H9 (cell line): ENCODE results near the gene ABCB8. TPM values are rescaled to one million over a fixed set of nuclear protein-coding genes. Genes with fewer than 3 reads are reported as not detected.

Experiments
- DNase-seq: peaks from one replicate; pipeline ENCODE4 v3.0.0-alpha.2; 2017
- H2AFZ ChIP-seq: one replicate; pipeline ENCODE4 v1.6.1; 2013; ENCODE audit warnings: mild to moderate bottlenecking, low read length, control low read depth, moderate library complexity
- H2AK5ac ChIP-seq: 2 replicates; pipeline ENCODE4 v1.6.1; 2013; ENCODE audit warnings: low read length, control low read depth, mixed read lengths; ENCODE audit not compliant: insufficient read length
- H2BK120ac ChIP-seq: one replicate; pipeline ENCODE4 v1.6.1; 2013; ENCODE audit warnings: low read depth, mild to moderate bottlenecking, low read length, control low read depth, inconsistent platforms; ENCODE audit not compliant: poor library complexity, severe bottlenecking
- H2BK12ac ChIP-seq: 2 replicates; pipeline ENCODE4 v1.6.1; 2013; ENCODE audit warnings: low read length, control low read depth, mixed read lengths, low read depth; ENCODE audit not compliant: insufficient read length
- H2BK15ac ChIP-seq: 2 replicates; pipeline ENCODE4 v1.6.1; 2013; ENCODE audit warnings: low read depth, low read length, control low read depth
- H2BK20ac ChIP-seq: one replicate; pipeline ENCODE4 v1.6.1; 2013; ENCODE audit warnings: low read depth, mild to moderate bottlenecking, low read length, control low read depth, inconsistent platforms; ENCODE audit not compliant: poor library complexity, severe bottlenecking
- H2BK5ac ChIP-seq: 2 replicates; pipeline ENCODE4 v1.6.1; 2013; ENCODE audit warnings: low read length, control low read depth, mixed read lengths; ENCODE audit not compliant: insufficient read length
- H3K14ac ChIP-seq: 2 replicates; pipeline ENCODE4 v1.6.1; 2013; ENCODE audit warnings: low read length, control low read depth; ENCODE audit not compliant: insufficient read depth
- H3K18ac ChIP-seq: 2 replicates; pipeline ENCODE4 v1.6.1; 2013; ENCODE audit warnings: low read depth, mild to moderate bottlenecking, mixed read lengths, low read length, control low read depth; ENCODE audit not compliant: insufficient read length
- H3K23ac ChIP-seq: 2 replicates; pipeline ENCODE4 v1.6.1; 2013; ENCODE audit warnings: low read length, control low read depth, mixed read lengths, low read depth; ENCODE audit not compliant: insufficient read length
- H3K23me2 ChIP-seq: 2 replicates; pipeline ENCODE4 v1.6.1; 2013; ENCODE audit warnings: low read depth, mild to moderate bottlenecking, mixed read lengths, low read length, control low read depth; ENCODE audit not compliant: insufficient read length, poor library complexity, severe bottlenecking
- H3K27ac ChIP-seq: 2 replicates; pipeline ENCODE4 v1.5.1; 2013; ENCODE audit warnings: low read length, control low read depth, mixed read lengths, low read depth; ENCODE audit not compliant: insufficient read length
- H3K27me3 ChIP-seq: 2 replicates; pipeline ENCODE4 v1.6.1; 2013; ENCODE audit warnings: low read length, control low read depth, inconsistent platforms; ENCODE audit not compliant: insufficient read depth
- H3K4ac ChIP-seq: 2 replicates; pipeline ENCODE4 v1.6.1; 2013; ENCODE audit warnings: low read depth, mild to moderate bottlenecking, control low read depth, inconsistent platforms, low read length, moderate library complexity
- H3K4me1 ChIP-seq: 2 replicates; pipeline ENCODE4 v1.6.1; 2013; ENCODE audit warnings: low read length, control low read depth, inconsistent platforms; ENCODE audit not compliant: insufficient read depth
- H3K4me2 ChIP-seq: 2 replicates; pipeline ENCODE4 v1.6.1; 2013; ENCODE audit warnings: low read length, control low read depth, mixed read lengths; ENCODE audit not compliant: insufficient read length, insufficient read depth
- H3K56ac ChIP-seq: 2 replicates; pipeline ENCODE4 v1.6.1; 2013; ENCODE audit warnings: low read depth, mild to moderate bottlenecking, mixed read lengths, low read length, control low read depth; ENCODE audit not compliant: insufficient read length
- H3K79me1 ChIP-seq: 2 replicates; pipeline ENCODE4 v1.6.1; 2013; ENCODE audit warnings: low read depth, mild to moderate bottlenecking, moderate library complexity, low read length, control low read depth, inconsistent platforms; ENCODE audit not compliant: insufficient read depth, poor library complexity, severe bottlenecking
- H3K79me2 ChIP-seq: 2 replicates; pipeline ENCODE4 v1.6.1; 2013; ENCODE audit warnings: low read length, control low read depth, inconsistent platforms; ENCODE audit not compliant: insufficient read depth
- H3K9ac ChIP-seq: 2 replicates; pipeline ENCODE4 v1.6.1; 2013; ENCODE audit warnings: low read length, control low read depth, mixed read lengths; ENCODE audit not compliant: insufficient read length; ENCODE audit errors: extremely low read depth
- H3K9me3 ChIP-seq: one replicate; pipeline ENCODE4 v1.6.1; 2013; ENCODE audit warnings: low read depth, low read length, inconsistent platforms; ENCODE audit not compliant: control insufficient read depth
- H3T11ph ChIP-seq: one replicate; pipeline ENCODE4 v1.6.1; 2013; ENCODE audit warnings: mild to moderate bottlenecking, low read length, control low read depth, inconsistent platforms
- H4K20me1 ChIP-seq: one replicate; pipeline ENCODE4 v1.6.1; 2013; ENCODE audit not compliant: control insufficient read depth, insufficient read length, insufficient read depth
- H4K5ac ChIP-seq: 2 replicates; pipeline ENCODE4 v1.6.1; 2013; ENCODE audit warnings: low read depth, mild to moderate bottlenecking, mixed read lengths, low read length, control low read depth; ENCODE audit not compliant: insufficient read length
- H4K8ac ChIP-seq: replicated peaks from 2 replicates; pipeline ENCODE4 v1.6.1; 2013; ENCODE audit warnings: low read length, control low read depth, mixed read lengths, low read depth; ENCODE audit not compliant: insufficient read length
- H4K91ac ChIP-seq: 2 replicates; pipeline ENCODE4 v1.6.1; 2013; ENCODE audit warnings: low read depth, mild to moderate bottlenecking, moderate library complexity, mixed read lengths, low read length, control low read depth; ENCODE audit not compliant: insufficient read length
- H3K27ac Mint-ChIP-seq, 3 experiments: 2 replicates in 2 of 3; 3 replicates in 1 of 3; pipeline ENCODE4 v1.8.0; 2020 to 2021; ENCODE audit warnings: mixed read lengths in 3 of 3, mild to moderate bottlenecking in 1 of 3, moderate library complexity in 1 of 3
- H3K27me3 Mint-ChIP-seq: 2 replicates; pipeline ENCODE4 v1.8.0; 2021; ENCODE audit warnings: low read depth, mild to moderate bottlenecking, moderate library complexity, mixed read lengths
- H3K36me3 Mint-ChIP-seq, 3 experiments: 2 replicates in 2 of 3; 3 replicates in 1 of 3; pipeline ENCODE4 v1.8.0; 2020 to 2021; ENCODE audit warnings: low read depth in 3 of 3, mixed read lengths in 3 of 3; ENCODE audit not compliant: insufficient read depth in 1 of 3
- H3K4me1 Mint-ChIP-seq, 2 experiments: 2 replicates each; pipeline ENCODE4 v1.8.0; 2020; ENCODE audit warnings: mixed read lengths in 2 of 2
- H3K4me3 Mint-ChIP-seq, 2 experiments: 2 replicates in 1 of 2; 3 replicates in 1 of 2; pipeline ENCODE4 v1.8.0; 2020 to 2021; ENCODE audit warnings: mild to moderate bottlenecking in 2 of 2, mixed read lengths in 2 of 2, moderate library complexity in 1 of 2
- H3K9me3 Mint-ChIP-seq, 2 experiments: 2 replicates in 1 of 2; 3 replicates in 1 of 2; pipeline ENCODE4 v1.8.0; 2020; ENCODE audit warnings: mild to moderate bottlenecking in 2 of 2, mixed read lengths in 2 of 2, moderate library complexity in 1 of 2
- CTCF ChIP-seq: fragments of 200-600 bp; sonication (generic); conservative IDR thresholded peaks from 3 replicates; pipeline ENCODE4 v1.8.0; 2021; ENCODE audit warnings: antibody characterized with exemption, mild to moderate bottlenecking
- WGBS: extraction: QIAGEN DNeasy Blood & Tissue Kit; methylation state at CpG from one replicate; pipeline ENCODE4 v1.1.7; 2013; ENCODE audit warnings: missing lambda C conversion rate, low lambda C conversion rate, mixed read lengths; ENCODE audit not compliant: insufficient read length; ENCODE audit errors: extremely low coverage; 5-methylcytosine and 5-hydroxymethylcytosine counted together
- total RNA-seq: library from RNA; stranded (reverse); gene quantifications from 2 replicates; pipeline ENCODE4 v1.2.1, GENCODE V29; 2021

Gene ABCB8
- total RNA-seq, 1 experiment from 2014 or later, result 22.1 TPM

- Mint-ChIP-seq H3K9me3 (no peaks in the 10 kb centered on the region; a peak in 1 of 5 replicates), H3K36me3 (no peaks in the 10 kb centered on the region; a peak in 1 of 7 replicates), H3K27me3 (peaks cover 33% of the 10 kb centered on the region), H3K4me1 (no peaks in the 10 kb centered on the region), H3K27ac (no peak overlapping the region), H3K4me3 (no peak overlapping the region)
- Histone ChIP-seq H3K27ac (no peak overlapping the region), H3K27me3 (peaks cover 3% of the 10 kb centered on the region; the same call in 1 of the 2 replicates), H2AFZ (no peak overlapping the region), H3K4ac (no peak overlapping the region), H2BK120ac (no peak overlapping the region), H4K8ac (no peak overlapping the region), H3K23me2 (no peaks in the 10 kb centered on the region), H2BK12ac (no peak overlapping the region), H3K79me2 (no peaks in the 10 kb centered on the region), H3K14ac (no peak overlapping the region), H2BK5ac (no peak overlapping the region), H3T11ph (no peak overlapping the region), H3K18ac (no peak overlapping the region), H4K5ac (no peak overlapping the region), H2AK5ac (no peak overlapping the region), H3K56ac (no peak overlapping the region), H2BK20ac (no peak overlapping the region), H3K9me3 (no peaks in the 10 kb centered on the region), H3K4me1 (no peaks in the 10 kb centered on the region), H3K23ac (no peak overlapping the region), H3K4me2 (no peak overlapping the region), H3K9ac (no peak overlapping the region), H4K20me1 (no peaks in the 10 kb centered on the region), H2BK15ac (no peak overlapping the region), H4K91ac (no peak overlapping the region), H3K79me1 (no peaks in the 10 kb centered on the region)
- no CpG with 5 or more reads among the region's 11 CpGs for WGBS
- no peak for TF ChIP-seq CTCF
- DNase-seq, result no peak
These were observed 17.0 kb downstream of the ABCB8 start for GRCh38 chr7:151045262-151045661.
